ENCODE data around the gene VSNL1. TPM values are rescaled to one million over a fixed set of nuclear protein-coding genes. Genes with fewer than 3 reads are reported as not detected.

Gene VSNL1
- total RNA-seq, 2 donors from 2014 or later: 0.66 to 4.2 TPM

- Histone ChIP-seq H3K4me3 (no peak overlapping the region), H3K36me3 (replicated peaks in 1 of 2; ENCODE audit: insufficient read depth in 1 of 2, low read depth in 2 of 2) (no peaks in the 10 kb centered on the region), H3K27ac (no peak overlapping the region), H3K9me3 (no peaks in the 10 kb centered on the region), H3K27me3 (peaks cover 0 to 7% of the 10 kb centered on the region in 2 donors), H3K4me1 (peaks cover 17% of the 10 kb centered on the region)
- no peak for DNase-seq
- TF ChIP-seq POLR2A (IDR thresholded peaks at IDR 0.05) (no peak), CTCF (IDR thresholded peaks at IDR 0.05) (no peak)
- intact Hi-C loops (cut with DNase I): no loop called here
- no peak for ATAC-seq
- 85 to 93% methylated on average over 3 of the region's 3 CpGs for WGBS, 2 donors
Observed at GRCh38 chr2:17544256-17544655, 3.8 kb downstream of the VSNL1 start.

DNA sequence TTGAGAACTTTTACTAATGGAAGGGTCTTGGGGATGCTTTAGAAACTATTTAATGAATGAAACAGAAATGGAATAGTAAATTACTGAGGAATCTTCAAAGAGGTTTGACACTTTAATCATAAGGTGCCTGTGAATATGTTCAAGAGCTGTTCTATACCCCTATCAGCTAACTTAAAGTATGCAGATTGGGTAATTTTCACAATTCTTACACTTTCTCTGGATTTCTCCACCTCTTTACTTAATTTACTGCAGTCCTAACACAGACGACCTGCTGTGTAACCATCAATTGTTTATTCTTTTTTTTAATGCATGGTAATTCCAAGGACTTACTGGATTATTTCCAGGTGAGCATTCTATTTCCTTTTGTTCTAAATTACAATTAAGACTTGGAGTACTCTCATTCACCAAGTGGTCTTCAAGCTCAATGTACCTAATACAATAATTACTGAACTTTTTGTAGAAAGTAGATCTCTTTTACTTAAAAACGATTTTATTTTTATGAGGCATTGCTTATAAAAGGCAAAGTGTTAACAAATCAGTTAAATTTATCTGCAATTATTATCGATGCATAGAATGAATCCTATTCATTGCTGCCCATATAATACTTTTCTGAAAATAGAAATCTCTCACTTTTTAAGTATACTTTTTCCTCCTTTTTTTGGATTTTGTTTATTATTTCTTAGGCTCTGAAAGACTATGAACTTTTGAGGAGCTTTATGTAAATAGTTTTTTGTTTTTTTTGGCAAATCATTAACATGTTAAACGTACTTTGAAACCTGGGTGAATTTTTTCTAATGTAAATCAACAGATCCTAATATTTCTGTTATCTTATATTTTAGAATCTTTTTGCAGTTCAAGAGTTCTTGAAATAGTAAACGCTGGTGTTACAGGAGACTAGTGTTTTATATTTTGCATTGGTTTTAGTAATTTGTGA, 5.5 kb downstream of the VSNL1 start:
- Histone ChIP-seq H3K9me3 (no peaks in the 10 kb centered on the region), H3K27me3 (peaks cover 0 to 7% of the 10 kb centered on the region in 2 donors), H3K27ac (no peak overlapping the region), H3K36me3 (replicated peaks in 1 of 2; ENCODE audit: insufficient read depth in 1 of 2, low read depth in 2 of 2) (no peaks in the 10 kb centered on the region), H3K4me1 (peaks cover 7% of the 10 kb centered on the region), H3K4me3 (no peak overlapping the region)
- intact Hi-C loops (cut with DNase I): no loop called here
- WGBS, 2 donors: 24 to 32% methylated on average over 5 of the region's 5 CpGs
- no peak for TF ChIP-seq CTCF (IDR thresholded peaks at IDR 0.05)
- TF ChIP-seq POLR2A (IDR thresholded peaks at IDR 0.05): no peak
- no peak for ATAC-seq
- DNase-seq: no peak

- Histone ChIP-seq H3K9me3 (no peaks in the 10 kb centered on the region), H3K36me3 (replicated peaks in 1 of 2; ENCODE audit: insufficient read depth in 1 of 2, low read depth in 2 of 2) (no peaks in the 10 kb centered on the region), H3K27ac (no peak overlapping the region), H3K4me3 (no peak overlapping the region), H3K27me3 (peaks cover 0 to 5% of the 10 kb centered on the region in 2 donors), H3K4me1 (no peaks in the 10 kb centered on the region)
- DNase-seq: no peak
- no peak for ATAC-seq
- WGBS, 2 donors: 73 to 81% methylated on average over 2 of the region's 2 CpGs
- no peak for TF ChIP-seq POLR2A (IDR thresholded peaks at IDR 0.05)
- TF ChIP-seq CTCF (IDR thresholded peaks at IDR 0.05): no peak
- intact Hi-C loops (cut with DNase I): no loop called here
Observed at GRCh38 chr2:17547237-17547636, 6.7 kb downstream of the VSNL1 start.

DNA sequence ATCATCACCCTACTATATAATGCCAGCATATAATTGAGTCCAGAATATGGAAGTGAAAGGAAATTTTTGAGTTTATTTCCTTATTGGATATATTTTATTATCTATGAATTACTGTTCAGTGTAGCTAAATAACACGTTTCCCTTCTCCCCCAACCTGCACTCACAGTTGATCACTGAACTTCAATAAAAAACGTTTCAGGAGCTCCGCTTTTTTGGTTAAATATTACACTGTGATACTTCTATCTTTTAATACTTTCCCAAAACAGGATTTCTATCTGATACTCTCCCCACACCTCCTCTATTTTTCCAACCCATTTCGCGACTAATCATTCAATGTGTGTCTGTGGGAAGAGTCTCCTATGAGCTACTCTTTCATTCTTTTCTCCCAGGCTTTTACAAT, 7.2 kb downstream of the VSNL1 start:
- intact Hi-C loops (cut with DNase I): no loop called here
- Histone ChIP-seq H3K36me3 (replicated peaks in 1 of 2; ENCODE audit: insufficient read depth in 1 of 2, low read depth in 2 of 2) (no peaks in the 10 kb centered on the region), H3K27ac (no peak overlapping the region), H3K9me3 (no peaks in the 10 kb centered on the region), H3K4me3 (no peak overlapping the region), H3K27me3 (no peaks in the 10 kb centered on the region), H3K4me1 (no peaks in the 10 kb centered on the region)
- ATAC-seq (no peak), DNase-seq (no peak)
- TF ChIP-seq CTCF (IDR thresholded peaks at IDR 0.05): no peak
- no peak for TF ChIP-seq POLR2A (IDR thresholded peaks at IDR 0.05)
- 55 to 58% methylated on average over 5 of the region's 5 CpGs for WGBS, 2 donors

DNA sequence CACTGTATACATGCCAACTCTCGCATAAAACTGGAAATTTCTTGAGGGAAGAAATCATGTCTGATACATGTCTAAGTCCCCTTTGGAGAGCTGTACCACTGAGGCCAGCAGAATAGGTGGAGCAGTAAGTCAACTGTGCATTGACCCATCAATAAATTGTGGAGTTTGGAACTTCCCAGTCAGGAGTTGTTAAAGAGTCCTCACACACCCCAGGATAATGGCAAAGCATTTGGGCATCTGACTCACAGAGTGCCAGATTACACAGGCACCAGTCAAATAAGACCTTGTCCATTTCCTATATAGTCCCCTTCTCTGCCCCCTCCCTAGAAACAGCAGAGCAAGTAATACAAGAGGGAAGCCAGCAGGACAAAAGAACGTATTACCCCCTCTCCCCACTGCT, 10.4 kb downstream of the VSNL1 start:
- ATAC-seq: no peak
- WGBS, 2 donors: 75 to 81% methylated on average over 2 of the region's 2 CpGs

More for the DNA sequence above, 10.4 kb downstream of the VSNL1 start:
- DNase-seq: no peak
- H3K4me3 ChIP-seq: no peak overlapping the region
- no peaks in the 10 kb centered on the region for H3K9me3 ChIP-seq
- TF ChIP-seq CTCF (IDR thresholded peaks at IDR 0.05) (no peak), POLR2A (IDR thresholded peaks at IDR 0.05) (no peak)
- no peak overlapping the region for H3K27ac ChIP-seq
- H3K4me1 ChIP-seq: no peaks in the 10 kb centered on the region
- H3K27me3 ChIP-seq: no peaks in the 10 kb centered on the region
- intact Hi-C loops (cut with DNase I): no loop called here
- no peaks in the 10 kb centered on the region for H3K36me3 ChIP-seq (replicated peaks in 1 of 2; ENCODE audit: insufficient read depth in 1 of 2, low read depth in 2 of 2)

All from body of pancreas (tissue), 4 donors.